Progenitor cell of endocrine pancreas (in vitro differentiated cells): Measurements from ENCODE around the gene STX1A. TPM values are rescaled to one million over a fixed set of nuclear protein-coding genes. Genes with fewer than 3 reads are reported as not detected.
"Not testable (repeated sequence)": the region's sequence is repeated elsewhere in the genome, so short reads cannot be mapped to it uniquely, and the experiment has no call there.

Source experiments
- DNase-seq: peaks from one replicate; pipeline ENCODE4 v3.0.0; 2021; ENCODE audit warnings: low spot score; ENCODE audit not compliant: unreplicated experiment
- H3K27ac Mint-ChIP-seq: 2 replicates; pipeline ENCODE4 v1.8.0; 2021; ENCODE audit warnings: mild to moderate bottlenecking, moderate library complexity, mixed read lengths
- H3K27me3 Mint-ChIP-seq: 2 replicates; pipeline ENCODE4 v1.8.0; 2021; ENCODE audit warnings: mixed read lengths
- H3K36me3 Mint-ChIP-seq: 2 replicates; pipeline ENCODE4 v1.8.0; 2022; ENCODE audit warnings: mixed read lengths; ENCODE audit not compliant: insufficient read depth
- H3K4me1 Mint-ChIP-seq: 2 replicates; pipeline ENCODE4 v1.8.0; 2021; ENCODE audit warnings: low read depth, mixed read lengths
- H3K4me3 Mint-ChIP-seq: 2 replicates; pipeline ENCODE4 v1.8.0; 2021; ENCODE audit warnings: low read depth, mild to moderate bottlenecking, moderate library complexity, mixed read lengths
- H3K9me3 Mint-ChIP-seq: 2 replicates; pipeline ENCODE4 v1.8.0; 2021; ENCODE audit warnings: low read depth, mixed read lengths
- total RNA-seq: library from RNA; stranded (reverse); gene quantifications from 2 replicates; pipeline ENCODE4 v1.2.1, GENCODE V29; 2021
- TF ChIP-seq, protein P1 (sequence below): fragments of 200-600 bp; sonication (generic); IDR thresholded peaks from one replicate; pipeline ENCODE4 v1.5.0; 2021; ENCODE audit warnings: antibody characterized with exemption, mild to moderate bottlenecking; ENCODE audit not compliant: unreplicated experiment

The STX1A gene
- total RNA-seq, 1 donor from 2014 or later = 46.6 TPM

DNA sequence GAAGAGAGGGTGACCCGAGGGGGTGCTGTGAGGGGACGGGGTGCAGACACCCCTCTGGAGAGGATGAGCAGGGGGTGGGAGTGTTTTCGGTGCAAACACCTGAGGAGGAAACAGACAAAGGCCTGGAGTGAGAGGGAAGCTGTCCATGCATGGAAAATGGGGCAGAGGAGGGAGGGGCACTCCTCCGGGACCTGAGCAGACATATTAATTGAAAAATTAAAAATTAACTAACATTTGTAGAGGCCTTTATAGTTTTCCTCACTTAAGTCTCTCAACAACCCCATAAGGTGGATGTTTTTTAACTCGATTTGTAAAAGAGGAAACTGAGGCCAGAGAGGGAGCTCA, 50.6 kb downstream of the STX1A start:
- DNase-seq = no peak
- Mint-ChIP-seq H3K4me1 (peaks cover 7% of the 10 kb centered on the region), H3K36me3 (peaks cover 7% of the 10 kb centered on the region), H3K9me3 (no peaks in the 10 kb centered on the region), H3K27me3 (peaks cover 10% of the 10 kb centered on the region), H3K27ac (peak overlapping the region; percentile 96), H3K4me3 (peak overlapping the region; percentile 91)
- TF ChIP-seq, protein P1, sequence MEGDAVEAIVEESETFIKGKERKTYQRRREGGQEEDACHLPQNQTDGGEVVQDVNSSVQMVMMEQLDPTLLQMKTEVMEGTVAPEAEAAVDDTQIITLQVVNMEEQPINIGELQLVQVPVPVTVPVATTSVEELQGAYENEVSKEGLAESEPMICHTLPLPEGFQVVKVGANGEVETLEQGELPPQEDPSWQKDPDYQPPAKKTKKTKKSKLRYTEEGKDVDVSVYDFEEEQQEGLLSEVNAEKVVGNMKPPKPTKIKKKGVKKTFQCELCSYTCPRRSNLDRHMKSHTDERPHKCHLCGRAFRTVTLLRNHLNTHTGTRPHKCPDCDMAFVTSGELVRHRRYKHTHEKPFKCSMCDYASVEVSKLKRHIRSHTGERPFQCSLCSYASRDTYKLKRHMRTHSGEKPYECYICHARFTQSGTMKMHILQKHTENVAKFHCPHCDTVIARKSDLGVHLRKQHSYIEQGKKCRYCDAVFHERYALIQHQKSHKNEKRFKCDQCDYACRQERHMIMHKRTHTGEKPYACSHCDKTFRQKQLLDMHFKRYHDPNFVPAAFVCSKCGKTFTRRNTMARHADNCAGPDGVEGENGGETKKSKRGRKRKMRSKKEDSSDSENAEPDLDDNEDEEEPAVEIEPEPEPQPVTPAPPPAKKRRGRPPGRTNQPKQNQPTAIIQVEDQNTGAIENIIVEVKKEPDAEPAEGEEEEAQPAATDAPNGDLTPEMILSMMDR = no peak

DNA sequence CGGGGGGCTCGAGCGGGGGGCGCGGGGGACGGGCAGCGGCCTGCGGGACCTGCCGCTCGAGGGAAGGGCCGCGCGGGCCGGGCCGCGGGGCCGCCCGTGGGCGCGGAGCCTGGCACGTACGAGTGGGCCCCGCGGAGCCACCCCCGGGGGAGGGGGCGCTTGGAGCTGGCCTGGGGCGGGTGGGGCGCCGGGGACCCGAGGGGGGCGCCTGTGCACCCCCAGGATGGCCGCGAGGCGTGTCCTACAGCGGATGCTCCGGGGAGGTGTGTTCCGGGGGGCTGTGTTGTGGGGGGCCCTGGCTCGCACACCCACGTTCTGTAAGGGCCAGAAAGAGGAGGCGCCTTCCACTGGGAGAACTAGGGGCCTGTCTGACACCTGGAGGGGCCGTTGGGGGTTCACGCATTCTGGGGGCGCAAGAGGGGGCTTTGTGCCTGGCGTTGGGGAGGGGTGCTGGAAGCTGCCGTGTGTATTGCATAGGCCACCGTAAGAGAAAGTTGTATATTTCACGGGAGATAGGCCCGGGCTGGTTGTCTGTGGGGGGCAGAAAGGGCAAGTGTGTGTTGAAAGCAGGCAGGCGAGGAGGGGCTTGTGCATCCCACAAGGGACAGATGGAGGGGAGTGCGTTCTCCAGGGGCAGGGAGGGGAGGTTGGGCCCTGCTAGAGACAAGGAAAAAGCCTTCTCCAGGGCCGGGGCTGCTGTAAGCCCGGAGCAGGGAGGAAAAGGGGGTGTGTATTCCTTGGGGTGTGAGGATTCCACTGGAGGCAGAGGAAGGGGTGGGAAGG, 51.2 kb downstream of the STX1A start:
- DNase-seq = no peak
- Mint-ChIP-seq H3K36me3 (peaks cover 7% of the 10 kb centered on the region), H3K4me1 (peaks cover 7% of the 10 kb centered on the region), H3K9me3 (peaks cover 1% of the 10 kb centered on the region), H3K27ac (peak overlapping the region; percentile 96), H3K4me3 (peak overlapping the region; percentile 91), H3K27me3 (peaks cover 11% of the 10 kb centered on the region)
- TF ChIP-seq, protein P1 = no peak

DNA sequence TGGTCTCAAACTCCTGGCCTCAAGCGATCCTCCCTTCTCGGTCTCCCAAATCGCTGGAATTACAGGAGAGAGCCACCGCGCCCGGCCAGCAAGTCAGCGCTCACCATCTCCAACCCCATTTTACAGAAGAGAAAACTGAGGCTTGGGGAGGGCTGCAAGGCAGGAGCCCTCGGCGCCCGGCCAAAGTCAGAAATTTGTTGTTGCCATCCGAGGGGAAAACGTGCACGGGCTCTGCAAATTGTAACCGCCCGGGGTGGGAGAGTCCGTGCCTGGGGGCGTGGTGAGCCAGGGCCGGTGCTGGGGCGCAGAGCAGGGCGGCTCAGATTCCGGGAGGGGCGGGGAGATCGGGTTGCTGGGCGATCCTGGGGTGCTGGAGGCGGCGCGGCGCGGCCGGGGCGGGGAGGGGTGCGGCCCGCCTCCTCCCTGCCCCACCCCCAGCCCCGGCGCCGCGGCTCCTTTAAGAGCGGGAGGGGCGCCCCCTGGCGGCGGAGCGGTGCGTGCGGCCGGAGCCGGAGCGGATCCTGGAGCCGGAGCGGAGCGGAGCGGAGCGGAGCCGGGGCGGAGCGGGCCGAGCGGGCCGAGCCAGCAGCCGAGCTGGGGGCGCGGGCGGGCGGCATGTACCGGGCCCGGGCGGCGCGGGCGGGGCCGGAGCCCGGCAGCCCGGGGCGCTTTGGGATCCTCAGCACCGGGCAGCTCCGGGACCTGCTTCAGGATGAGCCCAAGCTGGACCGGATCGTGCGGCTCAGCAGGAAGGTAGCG, 51.9 kb downstream of the STX1A start, which contains the start of gene VPS37D:
VPS37D (plus strand) TSS at position 488 of the 759 bp plus-strand sequence; CDS start at position 616, 128 bp downstream.
- TF ChIP-seq, protein P1 = peak; percentile 86
- Mint-ChIP-seq H3K9me3 (peaks cover 5% of the 10 kb centered on the region), H3K4me3 (peak within 1 kb of the TSS; percentile 91), H3K27ac (peak within 1 kb of the TSS; percentile 96), H3K27me3 (peaks cover 14% of the 10 kb centered on the region), H3K36me3 (peaks cover 7% of the 10 kb centered on the region), H3K4me1 (peaks cover 7% of the 10 kb centered on the region)
- DNase-seq = peak; percentile 96

DNA sequence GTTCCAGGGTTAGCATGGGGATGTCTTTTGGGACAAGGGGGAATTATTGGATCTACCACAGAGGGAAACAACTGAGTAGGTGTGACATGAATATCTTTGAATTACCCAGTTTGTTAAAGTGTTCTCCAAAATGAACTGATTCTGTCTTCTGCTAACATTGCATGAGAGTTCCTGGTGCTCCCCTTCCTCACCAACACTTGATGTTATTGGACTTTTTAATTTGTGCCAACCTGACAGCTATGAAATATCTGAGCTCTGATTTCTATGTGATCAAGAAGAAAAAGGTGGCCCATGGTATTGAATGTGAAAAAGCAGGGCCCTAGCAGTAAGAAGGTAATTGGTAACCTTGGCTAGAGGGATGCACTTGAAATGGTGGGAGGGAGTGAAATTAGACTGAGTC, 56.4 kb downstream of the STX1A start:
- DNase-seq = no peak
- Mint-ChIP-seq H3K27me3 (peaks cover 27% of the 10 kb centered on the region), H3K36me3 (no peaks in the 10 kb centered on the region), H3K9me3 (peaks cover 5% of the 10 kb centered on the region), H3K27ac (no peak overlapping the region), H3K4me3 (no peak overlapping the region), H3K4me1 (no peaks in the 10 kb centered on the region)
- TF ChIP-seq, protein P1 = no peak

DNA sequence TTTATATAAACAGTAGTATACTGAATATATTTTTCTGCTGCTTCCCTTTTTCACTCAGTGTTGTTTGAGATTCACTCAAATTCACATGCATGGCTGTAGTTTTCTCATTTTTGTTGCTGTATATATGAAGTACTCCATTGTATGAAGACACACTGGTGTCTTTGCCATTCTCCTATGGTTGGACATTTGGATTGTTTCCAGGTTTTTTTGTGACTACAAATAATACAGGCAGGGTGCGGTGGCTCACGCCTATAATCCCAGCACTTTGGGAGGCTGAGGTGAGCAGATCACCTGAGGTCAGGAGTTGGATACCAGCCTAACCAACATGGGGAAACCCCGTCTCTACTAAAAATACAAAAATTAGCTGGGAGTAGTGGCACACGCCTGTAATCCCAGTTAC, 58.9 kb downstream of the STX1A start:
- H3K36me3 Mint-ChIP-seq, H3K9me3 Mint-ChIP-seq, H3K4me3 Mint-ChIP-seq, H3K27ac Mint-ChIP-seq, DNase-seq, H3K4me1 Mint-ChIP-seq: not testable (repeated sequence)
- H3K27me3 Mint-ChIP-seq = peaks cover 24% of the 10 kb centered on the region
